PFSK-1 (cell line): Measurements from ENCODE around the gene HERC3.

Experiments used
- FOXP2 ChIP-seq: optimal IDR thresholded peaks from 2 replicates; pipeline ENCODE3; 2011; ENCODE audit warnings: borderline replicate concordance, control low read depth, inconsistent platforms; ENCODE audit not compliant: insufficient read depth; ENCODE audit errors: extremely low read length, extremely low read depth
- POLR2AphosphoS5 ChIP-seq: IDR thresholded peaks from 2 replicates; pipeline ENCODE4 v1.6.1; 2012; ENCODE audit warnings: low read depth, mild to moderate bottlenecking, control low read depth, low read length, moderate library complexity
- REST ChIP-seq, 2 experiments: IDR thresholded peaks; 2 replicates each; pipeline versions ENCODE4 v1.6.1 to v1.8.0; 2011 to 2012; ENCODE audit warnings: low read depth in 2 of 2, low read length in 2 of 2, control low read depth in 1 of 2, inconsistent platforms in 1 of 2, mild to moderate bottlenecking in 1 of 2, moderate library complexity in 1 of 2; ENCODE audit not compliant: insufficient read depth in 1 of 2
- SIN3A ChIP-seq: IDR thresholded peaks from 2 replicates; pipeline ENCODE4 v1.6.1; 2012; ENCODE audit warnings: mild to moderate bottlenecking, low read length, moderate library complexity, borderline replicate concordance; ENCODE audit not compliant: insufficient read depth
- TAF1 ChIP-seq: IDR thresholded peaks from 2 replicates; pipeline ENCODE4 v1.6.1; 2012; ENCODE audit warnings: low read length, control low read depth, borderline replicate concordance; ENCODE audit not compliant: insufficient read depth

Gene HERC3

GRCh38 chr4:88573276-88573980, 18.9 kb upstream of the HERC3 start:
- TF ChIP-seq REST (IDR thresholded peaks at IDR 0.05; ENCODE audit: insufficient read depth in 1 of 2, low read depth in 2 of 2, low read length in 2 of 2) = no peak
- TF ChIP-seq FOXP2 = no peak
- TF ChIP-seq TAF1 = no peak
- TF ChIP-seq POLR2AphosphoS5 = no peak
- no peak for TF ChIP-seq SIN3A

- TF ChIP-seq POLR2AphosphoS5 (no peak), REST (IDR thresholded peaks at IDR 0.05; ENCODE audit: insufficient read depth in 1 of 2, low read depth in 2 of 2, low read length in 2 of 2) (no peak), FOXP2 (no peak), SIN3A (no peak), TAF1 (no peak)
These were observed 18.3 kb upstream of the HERC3 start for GRCh38 chr4:88573995-88574394.

- TF ChIP-seq TAF1 (no peak), REST (IDR thresholded peaks at IDR 0.05; ENCODE audit: insufficient read depth in 1 of 2, low read depth in 2 of 2, low read length in 2 of 2) (no peak), FOXP2 (no peak), POLR2AphosphoS5 (no peak), SIN3A (no peak)
These were observed 17.1 kb upstream of the HERC3 start for GRCh38 chr4:88575186-88575585.

- TF ChIP-seq POLR2AphosphoS5 (no peak), FOXP2 (no peak), REST (IDR thresholded peaks at IDR 0.05; ENCODE audit: insufficient read depth in 1 of 2, low read depth in 2 of 2, low read length in 2 of 2) (no peak), TAF1 (no peak), SIN3A (no peak)
These were observed 9.8 kb upstream of the HERC3 start for GRCh38 chr4:88582493-88582892.
